Trophoblast cell (in vitro differentiated cells and primary cell): ENCODE measurements around the gene AGPAT1.

Source experiments
- DNase-seq, 2 donors: peaks; one replicate each; pipeline ENCODE4 v3.0.0-alpha.2; 2016
- H2AFZ ChIP-seq: 2 replicates; pipeline ENCODE4 v1.6.1; 2013; ENCODE audit warnings: low read length, moderate library complexity, mild to moderate bottlenecking; ENCODE audit not compliant: insufficient read depth, poor library complexity
- H2AK5ac ChIP-seq: 2 replicates; pipeline ENCODE4 v1.6.1; 2013; ENCODE audit warnings: mild to moderate bottlenecking, low read length
- H2BK120ac ChIP-seq: 2 replicates; pipeline ENCODE4 v1.6.1; 2013; ENCODE audit warnings: low read length, mild to moderate bottlenecking, moderate library complexity; ENCODE audit not compliant: insufficient read depth, poor library complexity
- H2BK12ac ChIP-seq: 2 replicates; pipeline ENCODE4 v1.6.1; 2013; ENCODE audit warnings: mild to moderate bottlenecking, low read length, moderate library complexity
- H2BK5ac ChIP-seq: 2 replicates; pipeline ENCODE4 v1.6.1; 2013; ENCODE audit warnings: low read length, low read depth, moderate library complexity, mild to moderate bottlenecking; ENCODE audit not compliant: poor library complexity
- H3K14ac ChIP-seq: 2 replicates; pipeline ENCODE4 v1.6.1; 2013; ENCODE audit warnings: mild to moderate bottlenecking, low read length
- H3K18ac ChIP-seq: 2 replicates; pipeline ENCODE4 v1.6.1; 2013; ENCODE audit warnings: mild to moderate bottlenecking, low read length
- H3K23ac ChIP-seq: 2 replicates; pipeline ENCODE4 v1.6.1; 2013; ENCODE audit warnings: low read length
- H3K27ac ChIP-seq: 2 replicates; pipeline ENCODE4 v1.5.1; 2013; ENCODE audit warnings: low read depth, mild to moderate bottlenecking, inconsistent platforms, low read length, moderate library complexity
- H3K27me3 ChIP-seq: 2 replicates; pipeline ENCODE4 v1.6.1; 2013; ENCODE audit warnings: inconsistent platforms, mild to moderate bottlenecking, low read length, moderate library complexity; ENCODE audit not compliant: insufficient read depth
- H3K36me3 ChIP-seq, 2 experiments: 1 replicate in 1 of 2; 2 replicates in 1 of 2; pipeline ENCODE4 v1.6.1; 2013; ENCODE audit warnings: low read length in 2 of 2, mild to moderate bottlenecking in 2 of 2, moderate library complexity in 1 of 2; ENCODE audit not compliant: insufficient read depth in 2 of 2, control insufficient read depth in 1 of 2
- H3K4ac ChIP-seq: 2 replicates; pipeline ENCODE4 v1.6.1; 2013; ENCODE audit warnings: low read depth, mild to moderate bottlenecking, low read length, moderate library complexity
- H3K4me1 ChIP-seq, 2 experiments: 1 replicate in 1 of 2; 2 replicates in 1 of 2; pipeline ENCODE4 v1.6.1; 2013; ENCODE audit warnings: low read length in 2 of 2, mild to moderate bottlenecking in 2 of 2, moderate library complexity in 1 of 2; ENCODE audit not compliant: insufficient read depth in 2 of 2, control insufficient read depth in 1 of 2
- H3K4me2 ChIP-seq: 2 replicates; pipeline ENCODE4 v1.6.1; 2013; ENCODE audit warnings: inconsistent platforms, mild to moderate bottlenecking, low read length, moderate library complexity
- H3K4me3 ChIP-seq: 2 replicates; pipeline ENCODE4 v1.5.1; 2013; ENCODE audit warnings: mild to moderate bottlenecking, low read depth, low read length, inconsistent platforms
- H3K79me1 ChIP-seq: one replicate; pipeline ENCODE4 v1.6.1; 2013; ENCODE audit warnings: low read length
- H3K79me2 ChIP-seq: 2 replicates; pipeline ENCODE4 v1.6.1; 2013; ENCODE audit warnings: low read length, mild to moderate bottlenecking; ENCODE audit not compliant: control insufficient read depth, insufficient read depth, poor library complexity
- H3K9ac ChIP-seq: 2 replicates; pipeline ENCODE4 v1.6.1; 2013; ENCODE audit warnings: mild to moderate bottlenecking, low read length
- H3K9me3 ChIP-seq: 2 replicates; pipeline ENCODE4 v1.6.1; 2013; ENCODE audit warnings: low read depth, mild to moderate bottlenecking, control low read depth, inconsistent platforms, low read length; ENCODE audit not compliant: insufficient read depth
- H4K12ac ChIP-seq: 2 replicates; pipeline ENCODE4 v1.6.1; 2013; ENCODE audit warnings: low read depth, mild to moderate bottlenecking, low read length, moderate library complexity
- H4K8ac ChIP-seq: 2 replicates; pipeline ENCODE4 v1.6.1; 2013; ENCODE audit warnings: low read depth, mild to moderate bottlenecking, low read length, moderate library complexity
- H4K91ac ChIP-seq: one replicate; pipeline ENCODE4 v1.6.1; 2013; ENCODE audit warnings: low read depth, mild to moderate bottlenecking, low read length, moderate library complexity
- WGBS: extraction: QIAGEN DNeasy Blood & Tissue Kit; methylation state at CpG from one replicate; pipeline ENCODE4 v1.1.7; 2013; ENCODE audit warnings: missing lambda C conversion rate; ENCODE audit not compliant: insufficient read length, insufficient coverage; ENCODE audit errors: extremely low coverage; 5-methylcytosine and 5-hydroxymethylcytosine counted together

Gene AGPAT1

DNA sequence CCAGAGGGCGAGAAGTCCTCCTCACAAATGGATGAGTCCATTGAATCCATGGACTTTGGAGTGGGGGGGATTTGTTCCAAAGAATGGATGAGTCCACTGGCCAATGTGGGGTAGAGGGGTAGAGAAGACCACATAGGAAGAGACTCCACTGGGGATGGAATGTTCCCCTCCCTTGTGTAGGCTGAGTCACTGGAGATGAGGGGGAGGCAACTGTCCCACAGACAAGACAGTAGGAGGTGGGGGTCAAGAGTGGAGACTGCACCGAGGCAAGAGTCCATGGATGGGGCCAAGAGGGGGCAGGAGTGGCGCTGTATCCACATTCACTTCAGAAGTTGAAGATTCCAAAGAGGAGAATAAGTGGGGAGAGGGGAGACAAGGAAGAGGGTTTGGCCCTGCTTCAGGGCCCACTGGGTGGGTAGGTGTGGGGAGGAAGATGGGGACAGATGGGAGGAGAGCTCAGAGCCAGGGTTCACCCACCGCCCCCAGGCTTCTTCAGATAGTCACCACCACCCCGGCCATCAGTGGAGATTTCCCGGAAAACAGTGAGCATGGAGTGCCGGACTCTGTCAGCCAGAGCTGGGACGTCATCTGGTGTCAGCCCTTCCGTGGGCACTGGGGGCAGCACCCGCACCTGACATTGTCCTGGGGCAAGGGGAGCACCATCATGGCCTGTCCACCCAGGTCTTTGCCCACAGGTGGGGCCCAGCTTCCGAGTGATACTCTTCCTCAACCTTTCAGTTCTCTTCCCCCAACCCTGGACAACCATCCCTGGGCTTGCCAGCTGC is 6.9 kb downstream of the AGPAT1 start:
- WGBS: no CpG with 5 or more reads among the region's 11 CpGs
- H3K23ac ChIP-seq: no peak overlapping the region
- H4K12ac ChIP-seq: no peak overlapping the region
- H2AFZ ChIP-seq: no peak overlapping the region
- H3K79me1 ChIP-seq: no peaks in the 10 kb centered on the region
- no peaks in the 10 kb centered on the region for H3K79me2 ChIP-seq
- H3K36me3 ChIP-seq: peaks cover 55 to 63% of the 10 kb centered on the region in 2 experiments
- no peak for DNase-seq
- peaks cover 16 to 18% of the 10 kb centered on the region in 2 experiments for H3K4me1 ChIP-seq
- no peak overlapping the region for H2BK12ac ChIP-seq
- H2AK5ac ChIP-seq: no peak overlapping the region
- H3K18ac ChIP-seq: no peak overlapping the region
- H3K14ac ChIP-seq: no peak overlapping the region
- H3K27ac ChIP-seq: no peak overlapping the region
- no peaks in the 10 kb centered on the region for H3K27me3 ChIP-seq
- no peak overlapping the region for H4K91ac ChIP-seq
- H4K8ac ChIP-seq: no peak overlapping the region
- H3K9ac ChIP-seq: no peak overlapping the region
- no peaks in the 10 kb centered on the region for H3K9me3 ChIP-seq
- H3K4me3 ChIP-seq: no peak overlapping the region
- H2BK5ac ChIP-seq: no peak overlapping the region
- no peak overlapping the region for H3K4me2 ChIP-seq
- H3K4ac ChIP-seq: no peak overlapping the region
- H2BK120ac ChIP-seq: no peak overlapping the region

- DNase-seq: no peak
- Histone ChIP-seq H3K4me1 (peaks cover 12 to 13% of the 10 kb centered on the region in 2 experiments), H3K79me2 (no peaks in the 10 kb centered on the region), H3K79me1 (no peaks in the 10 kb centered on the region), H3K23ac (no peak overlapping the region), H3K18ac (no peak overlapping the region), H3K9me3 (no peaks in the 10 kb centered on the region), H2AK5ac (no peak overlapping the region), H2BK5ac (no peak overlapping the region), H2BK120ac (no peak overlapping the region), H3K27ac (no peak overlapping the region), H2BK12ac (no peak overlapping the region), H3K4me3 (no peak overlapping the region), H4K8ac (no peak overlapping the region), H3K9ac (no peak overlapping the region), H3K14ac (no peak overlapping the region), H4K12ac (no peak overlapping the region), H3K4me2 (no peak overlapping the region), H3K4ac (no peak overlapping the region), H2AFZ (no peak overlapping the region), H4K91ac (no peak overlapping the region), H3K27me3 (no peaks in the 10 kb centered on the region), H3K36me3 (peaks cover 58 to 64% of the 10 kb centered on the region in 2 experiments)
- WGBS: no CpG with 5 or more reads among the region's 2 CpGs
Observed at GRCh38 chr6:32168350-32168749, 7.5 kb downstream of the AGPAT1 start.

- Histone ChIP-seq H3K4ac (no peak overlapping the region), H4K8ac (no peak overlapping the region), H3K4me1 (peaks cover 6 to 8% of the 10 kb centered on the region in 2 experiments), H2AFZ (no peak overlapping the region), H2BK5ac (no peak overlapping the region), H2BK120ac (no peak overlapping the region), H3K9ac (no peak overlapping the region), H4K91ac (no peak overlapping the region), H3K79me2 (no peaks in the 10 kb centered on the region), H3K9me3 (no peaks in the 10 kb centered on the region), H3K79me1 (no peaks in the 10 kb centered on the region), H4K12ac (no peak overlapping the region), H3K23ac (no peak overlapping the region), H3K27ac (no peak overlapping the region), H2BK12ac (no peak overlapping the region), H3K36me3 (peaks cover 61 to 67% of the 10 kb centered on the region in 2 experiments), H3K18ac (no peak overlapping the region), H3K4me2 (no peak overlapping the region), H2AK5ac (no peak overlapping the region), H3K4me3 (no peak overlapping the region), H3K14ac (no peak overlapping the region), H3K27me3 (no peaks in the 10 kb centered on the region)
- DNase-seq: no peak
- no CpG with 5 or more reads among the region's 6 CpGs for WGBS
Observed at GRCh38 chr6:32167761-32168262, 8.1 kb downstream of the AGPAT1 start.

- H3K36me3 ChIP-seq: peaks cover 67 to 73% of the 10 kb centered on the region in 2 experiments
- no peak overlapping the region for H2BK12ac ChIP-seq
- no peak overlapping the region for H2BK120ac ChIP-seq
- no peak overlapping the region for H4K12ac ChIP-seq
- H2AK5ac ChIP-seq: no peak overlapping the region
- H2BK5ac ChIP-seq: no peak overlapping the region
- no CpG with 5 or more reads among the region's 32 CpGs for WGBS
- no peak overlapping the region for H4K91ac ChIP-seq
- no peak overlapping the region for H3K9ac ChIP-seq
- no peak overlapping the region for H2AFZ ChIP-seq
- H3K14ac ChIP-seq: no peak overlapping the region
- H4K8ac ChIP-seq: no peak overlapping the region
- no peaks in the 10 kb centered on the region for H3K79me2 ChIP-seq
- no peaks in the 10 kb centered on the region for H3K27me3 ChIP-seq
- DNase-seq: peak; percentile 86 to 92
- no peak overlapping the region for H3K27ac ChIP-seq
- H3K4me1 ChIP-seq: peaks cover 5 to 7% of the 10 kb centered on the region in 2 experiments
- no peak overlapping the region for H3K4me2 ChIP-seq
- H3K9me3 ChIP-seq: no peaks in the 10 kb centered on the region
- no peaks in the 10 kb centered on the region for H3K79me1 ChIP-seq
- no peak overlapping the region for H3K4ac ChIP-seq
- no peak overlapping the region for H3K18ac ChIP-seq
- H3K23ac ChIP-seq: no peak overlapping the region
- no peak overlapping the region for H3K4me3 ChIP-seq
Observed at GRCh38 chr6:32167154-32167760, 8.6 kb downstream of the AGPAT1 start.
